PC-3 (cell line): Measurements from ENCODE around the gene FBXL13.

Experiments
- CTCF ChIP-seq: fragments of 300-600 bp; sonication (generic); conservative IDR thresholded peaks from 2 replicates; pipeline ENCODE4 v1.5.1; 2017; ENCODE audit warnings: antibody characterized with exemption, low read depth, mild to moderate bottlenecking, low read length
- EZH2 ChIP-seq: fragments of 300-600 bp; sonication (generic); IDR thresholded peaks from one replicate; pipeline ENCODE4 v1.6.1; 2017; ENCODE audit warnings: antibody characterized with exemption, mild to moderate bottlenecking, low read length; ENCODE audit not compliant: unreplicated experiment

- TF ChIP-seq CTCF (no peak), EZH2 (no peak)
Observed at GRCh38 chr7:103025341-103025740, 49.3 kb downstream of the FBXL13 start.
